CD4-positive, alpha-beta T cell treated with Interferon gamma for 1 hour (primary cell): Measurements from ENCODE around the gene SAMD5.

Experiments used
- DNase-seq: peaks from one replicate; pipeline ENCODE4 v3.0.0-alpha.2; 2020

Gene SAMD5

DNA sequence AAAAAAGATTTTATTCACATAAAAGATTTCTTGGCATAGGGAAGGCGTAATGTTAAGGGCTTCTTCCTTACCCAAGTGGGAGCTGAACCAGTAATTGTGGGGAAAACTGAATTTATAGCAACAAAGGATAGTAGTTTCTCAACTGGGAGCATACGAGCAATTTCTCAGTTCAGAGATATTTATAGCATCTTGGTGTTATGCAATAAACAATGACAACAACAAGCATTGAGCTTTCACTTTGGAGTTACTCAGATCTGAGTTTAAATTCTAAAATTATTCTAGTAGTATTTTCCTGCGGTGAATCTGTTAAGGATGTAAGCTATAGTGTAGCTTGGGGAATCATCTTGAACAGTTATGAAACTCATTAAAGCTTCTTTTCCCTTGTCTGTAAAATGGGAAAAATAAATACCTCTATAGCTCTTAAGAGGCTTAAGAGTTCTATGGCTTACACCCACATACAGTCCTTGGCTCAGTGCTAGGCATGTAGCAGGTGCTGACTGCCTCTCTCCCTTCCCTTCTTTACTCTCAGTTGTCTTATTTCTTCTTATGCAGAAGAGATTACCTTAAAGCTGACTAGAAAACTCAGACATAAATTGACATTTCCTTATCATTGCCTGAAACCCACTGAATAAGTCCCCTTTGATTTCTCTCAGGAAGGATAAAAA, 58.8 kb downstream of the SAMD5 start:
- DNase-seq: no peak

GRCh38 chr6:147569788-147570187, 61.3 kb downstream of the SAMD5 start:
- no peak for DNase-seq

DNA sequence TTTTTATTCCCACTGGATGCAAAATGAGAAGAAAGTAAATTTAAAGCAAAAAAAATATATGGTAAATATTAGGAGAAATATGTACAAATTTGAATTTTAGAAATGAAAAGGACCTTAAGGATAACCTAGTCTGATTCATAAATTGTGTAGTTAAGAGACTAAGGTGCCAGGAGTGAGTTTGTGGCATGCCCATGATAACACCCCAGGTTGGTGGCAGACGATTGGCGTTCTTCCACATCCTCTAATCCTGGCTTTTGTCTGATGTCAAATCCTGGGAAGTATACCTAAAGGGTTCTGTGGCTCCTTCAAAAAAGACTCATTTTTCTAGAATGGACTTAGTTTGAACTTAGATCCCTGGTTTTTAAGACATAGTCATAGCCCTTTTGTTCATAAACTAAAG, 62.2 kb downstream of the SAMD5 start:
- DNase-seq: no peak

DNA sequence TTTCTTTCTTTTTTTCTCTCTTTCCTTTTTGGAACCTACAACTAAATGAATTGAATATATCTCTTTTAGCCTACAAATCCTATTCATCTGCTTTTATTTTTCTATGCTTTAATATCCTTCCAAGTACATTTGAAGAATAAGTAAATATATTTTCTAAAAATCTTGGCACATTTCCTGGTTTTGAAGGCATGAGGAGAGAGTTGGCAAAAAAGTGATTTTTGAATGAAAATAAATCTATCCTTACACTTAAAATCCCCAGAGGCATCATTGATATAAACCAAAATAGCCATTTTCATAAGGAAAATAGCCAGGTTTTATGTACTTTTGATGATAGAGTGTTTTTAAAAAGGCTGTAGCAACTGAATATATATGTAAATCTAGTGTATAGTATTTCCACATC, 69.0 kb downstream of the SAMD5 start:
- no peak for DNase-seq

DNA sequence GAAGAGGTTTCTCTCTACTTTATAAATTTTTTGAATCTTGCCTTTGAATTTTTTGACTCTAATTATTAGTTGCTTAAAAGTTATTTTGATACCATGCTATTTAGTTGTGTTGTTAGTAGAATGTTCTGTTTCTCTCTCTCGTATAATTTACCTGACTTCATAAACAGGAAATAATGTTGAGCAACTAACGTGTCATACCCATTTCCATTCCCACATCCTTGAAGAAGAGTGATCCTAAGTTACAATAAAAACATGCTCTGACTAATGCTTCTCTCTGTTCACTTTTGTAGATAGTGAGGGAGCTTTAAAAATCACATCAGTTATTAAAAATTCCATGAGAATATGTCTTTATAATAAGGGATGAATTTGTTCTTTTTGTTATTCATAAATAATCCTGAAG, 69.7 kb downstream of the SAMD5 start:
- DNase-seq: no peak

- DNase-seq: no peak
These were observed 70.4 kb downstream of the SAMD5 start for GRCh38 chr6:147578883-147579282.

GRCh38 chr6:147579667-147580066, 71.2 kb downstream of the SAMD5 start:
- DNase-seq: no peak

DNA sequence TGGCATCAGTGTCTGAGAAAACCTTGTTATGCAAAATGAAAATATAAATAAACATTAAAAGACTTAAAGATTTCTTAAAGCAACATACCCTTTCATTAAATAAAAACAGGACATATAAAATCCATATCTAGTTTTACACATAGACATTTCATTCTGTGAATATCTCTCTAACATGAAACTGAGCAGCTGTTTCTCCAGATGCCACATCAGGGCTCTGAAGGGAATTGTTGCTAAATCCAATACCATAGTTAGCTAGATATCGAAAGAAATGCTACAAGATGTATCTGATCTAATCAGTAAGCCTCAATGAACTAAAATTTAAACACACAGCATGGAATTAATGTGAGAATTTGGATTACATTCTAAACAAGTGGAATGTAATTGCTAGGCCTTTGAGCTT, 74.5 kb downstream of the SAMD5 start:
- no peak for DNase-seq

DNA sequence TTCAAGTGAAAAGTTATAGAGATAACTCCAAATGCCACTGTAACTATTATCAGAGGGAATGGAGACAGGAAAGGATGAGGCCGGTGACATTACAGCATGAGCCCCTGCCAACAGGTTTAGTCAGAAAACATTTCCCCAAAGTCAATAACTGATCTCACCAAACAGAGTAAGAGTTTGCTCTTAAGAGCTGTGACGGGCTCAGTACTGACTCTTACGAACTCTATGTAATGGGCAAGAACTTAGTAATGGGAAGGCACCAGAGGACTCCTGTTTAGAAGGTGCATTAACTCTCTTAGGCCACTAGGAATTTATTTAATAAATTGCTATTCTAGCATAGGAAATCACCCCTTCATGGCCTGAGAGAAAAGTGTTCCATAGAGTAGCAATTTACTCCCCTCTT, 76.8 kb downstream of the SAMD5 start:
- no peak for DNase-seq

DNA sequence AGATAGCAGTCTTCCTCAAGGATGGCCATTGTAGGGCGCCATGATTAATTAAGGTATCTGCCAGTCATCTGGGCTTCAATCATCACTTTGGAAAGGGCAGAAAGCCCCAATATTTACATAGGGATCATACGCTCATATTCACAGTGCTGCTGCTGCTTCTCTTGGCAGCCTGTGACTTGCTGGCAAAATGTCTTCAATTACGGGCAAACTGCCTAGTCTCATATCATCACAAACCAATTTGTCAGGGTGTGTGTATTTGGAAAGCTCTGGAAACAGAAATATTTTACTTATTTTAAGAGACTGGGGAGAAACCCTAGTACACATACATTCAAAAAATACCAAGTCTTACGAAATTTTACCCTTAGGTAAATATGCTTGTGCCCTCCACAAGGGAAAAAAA, 77.6 kb downstream of the SAMD5 start:
- no peak for DNase-seq

GRCh38 chr6:147587907-147588306, 79.4 kb downstream of the SAMD5 start:
- DNase-seq: no peak

DNA sequence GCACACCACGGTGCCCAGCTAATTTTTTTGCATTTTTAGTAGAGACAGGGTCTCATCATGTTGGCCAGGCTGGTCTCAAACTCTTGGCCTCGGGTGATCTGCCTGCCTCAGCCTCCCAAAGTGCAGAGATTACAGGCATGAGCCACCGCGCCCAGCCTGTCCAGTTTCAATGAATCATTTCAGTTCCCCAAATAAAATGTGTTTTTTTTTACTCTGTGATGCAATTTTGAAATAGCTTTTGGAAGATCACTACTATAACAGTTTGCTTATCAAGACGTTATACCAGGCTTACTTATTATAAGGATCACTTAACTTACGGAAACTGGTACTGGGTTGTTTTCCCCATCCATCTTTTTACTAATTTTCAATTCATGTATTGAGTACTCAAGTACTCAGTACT, 80.0 kb downstream of the SAMD5 start:
- no peak for DNase-seq

- no peak for DNase-seq
These were observed 81.3 kb downstream of the SAMD5 start for GRCh38 chr6:147589739-147590250.

- no peak for DNase-seq
These were observed 87.5 kb downstream of the SAMD5 start for GRCh38 chr6:147595961-147596360.

- no peak for DNase-seq
These were observed 95.0 kb downstream of the SAMD5 start for GRCh38 chr6:147603392-147604081.

DNA sequence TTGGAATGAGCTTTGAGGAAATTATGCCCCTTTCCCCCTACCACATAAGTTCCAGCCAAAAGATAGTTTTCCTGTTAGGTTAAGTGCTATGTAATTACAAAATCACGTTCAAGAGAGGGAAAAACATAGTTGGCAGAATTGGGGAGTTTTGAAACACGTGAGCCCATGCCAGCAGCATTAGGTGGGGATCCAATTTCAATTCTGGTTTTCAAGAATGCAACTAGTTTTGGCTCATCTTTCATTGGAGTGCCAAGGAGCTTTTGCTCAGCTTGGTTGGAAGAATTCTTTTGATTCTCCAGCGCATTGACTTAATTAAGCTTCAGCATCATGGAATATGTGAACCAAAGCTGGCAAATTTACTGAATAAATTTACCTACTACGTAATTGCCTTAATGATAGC, 95.9 kb downstream of the SAMD5 start:
- no peak for DNase-seq

DNA sequence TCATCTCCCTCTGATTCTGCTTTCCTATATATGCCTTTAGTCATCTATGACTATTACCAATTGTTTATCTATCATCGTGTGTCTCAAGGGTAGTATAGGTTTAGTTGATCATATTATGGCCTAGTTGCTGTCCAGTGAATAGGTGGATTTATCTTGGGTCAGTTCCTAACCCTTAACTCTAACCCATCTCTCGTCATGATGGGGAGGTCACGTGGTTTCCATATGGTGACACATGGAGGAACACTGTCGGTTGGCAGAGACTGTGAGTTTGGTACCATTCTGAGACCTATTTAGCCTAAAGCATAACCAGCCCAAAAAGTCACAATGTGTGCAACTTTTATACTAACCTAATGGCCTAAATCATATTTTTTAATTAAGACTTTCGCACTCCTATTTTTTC, 103.5 kb downstream of the SAMD5 start:
- no peak for DNase-seq

DNA sequence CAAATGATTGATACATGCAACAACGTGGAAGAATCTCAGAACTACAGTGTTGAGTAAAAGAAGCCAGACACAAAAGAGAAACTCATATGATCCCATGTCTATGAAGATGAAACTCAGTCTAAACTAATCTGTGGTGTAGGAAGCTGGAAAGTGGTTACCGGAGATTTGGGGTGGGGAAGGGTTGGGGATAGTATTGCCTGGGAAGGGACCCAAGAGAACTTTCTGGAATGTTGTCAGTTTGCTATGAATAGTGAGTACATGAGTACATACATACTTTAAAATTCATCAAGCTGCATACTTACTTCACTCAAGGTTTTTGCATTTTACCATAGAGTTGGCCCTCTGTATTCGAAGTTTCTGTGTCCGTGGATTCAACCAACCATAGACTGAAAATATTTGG, 106.0 kb downstream of the SAMD5 start:
- no peak for DNase-seq

GRCh38 chr6:147615659-147616456, 107.4 kb downstream of the SAMD5 start:
- no peak for DNase-seq

- no peak for DNase-seq
These were observed 108.9 kb downstream of the SAMD5 start for GRCh38 chr6:147617366-147617765.

GRCh38 chr6:147618457-147618856, 110.0 kb downstream of the SAMD5 start:
- DNase-seq: no peak

DNA sequence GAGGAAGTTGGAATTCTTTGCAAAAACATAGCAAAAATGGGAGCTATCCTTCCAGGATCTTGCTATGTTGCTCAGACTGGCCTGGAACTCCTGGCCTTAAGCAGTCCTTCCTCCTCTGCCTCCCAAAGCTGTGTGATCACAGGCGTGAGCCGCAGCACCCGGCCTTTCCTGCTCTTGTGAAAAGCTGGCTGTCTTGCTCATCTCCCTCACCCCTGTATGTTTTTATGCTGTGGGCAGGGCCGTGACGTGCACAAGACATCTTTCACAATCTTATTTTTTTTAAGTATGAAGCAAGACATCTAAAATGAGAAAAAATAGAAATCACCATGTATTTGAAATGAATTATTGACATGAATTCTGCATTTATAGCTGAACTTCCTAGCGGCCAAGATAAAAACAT, 110.4 kb downstream of the SAMD5 start:
- DNase-seq: no peak
